GM21786 (cell line): Measurements from ENCODE around the gene TP53I3.
"Not testable (repeated sequence)": the region's sequence is repeated elsewhere in the genome, so short reads cannot be mapped to it uniquely, and the experiment has no call there.

ENCODE experiments used
- ATAC-seq: cut with Tn5 transposase; IDR thresholded peaks from one replicate; pipeline ENCODE4 v1.9.1; 2021; ENCODE audit not compliant: unreplicated experiment

TP53I3 gene

GRCh38 chr2:24055750-24056149, 28.9 kb downstream of the TP53I3 start:
- ATAC-seq: no peak

GRCh38 chr2:24054366-24055010, 30.1 kb downstream of the TP53I3 start:
- no peak for ATAC-seq

DNA sequence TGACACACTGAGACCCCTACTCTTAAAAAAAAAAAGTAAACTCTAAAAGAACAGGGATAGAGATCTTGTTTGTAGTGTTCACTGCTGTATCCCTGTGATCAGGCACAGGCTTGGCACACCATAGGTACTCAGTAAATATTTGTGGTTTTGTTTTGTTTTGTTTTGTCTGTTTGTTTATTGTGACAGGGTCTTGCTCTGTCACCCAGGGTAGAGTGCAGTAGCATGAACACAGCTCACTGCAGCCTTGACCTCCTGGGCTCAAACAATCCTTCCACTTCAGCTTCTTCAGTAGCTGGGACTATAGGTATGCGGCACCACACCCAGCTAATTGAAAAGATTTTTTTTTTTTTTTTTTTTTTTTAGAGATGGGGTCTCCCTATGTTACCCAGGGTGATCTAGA, 31.7 kb downstream of the TP53I3 start:
- ATAC-seq: no peak

DNA sequence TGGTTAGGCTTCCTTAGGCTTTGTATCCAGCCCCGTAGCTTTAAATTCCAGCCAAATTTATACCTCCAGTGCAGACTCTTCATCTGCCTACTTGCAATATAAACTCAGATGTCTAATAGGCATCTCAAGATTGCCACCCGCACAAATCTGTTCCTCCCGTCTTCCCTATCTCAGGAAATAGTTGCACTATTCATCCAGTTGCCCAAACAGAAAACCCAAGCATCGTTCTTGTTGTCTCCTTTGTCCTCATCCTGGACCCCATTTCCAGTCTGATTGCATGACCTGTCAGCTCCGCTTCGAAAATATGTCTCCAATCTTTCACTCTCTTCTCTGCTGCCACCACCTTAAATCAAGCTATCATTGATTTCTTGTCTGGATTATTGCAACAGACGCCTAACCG, 32.8 kb downstream of the TP53I3 start:
- no peak for ATAC-seq

DNA sequence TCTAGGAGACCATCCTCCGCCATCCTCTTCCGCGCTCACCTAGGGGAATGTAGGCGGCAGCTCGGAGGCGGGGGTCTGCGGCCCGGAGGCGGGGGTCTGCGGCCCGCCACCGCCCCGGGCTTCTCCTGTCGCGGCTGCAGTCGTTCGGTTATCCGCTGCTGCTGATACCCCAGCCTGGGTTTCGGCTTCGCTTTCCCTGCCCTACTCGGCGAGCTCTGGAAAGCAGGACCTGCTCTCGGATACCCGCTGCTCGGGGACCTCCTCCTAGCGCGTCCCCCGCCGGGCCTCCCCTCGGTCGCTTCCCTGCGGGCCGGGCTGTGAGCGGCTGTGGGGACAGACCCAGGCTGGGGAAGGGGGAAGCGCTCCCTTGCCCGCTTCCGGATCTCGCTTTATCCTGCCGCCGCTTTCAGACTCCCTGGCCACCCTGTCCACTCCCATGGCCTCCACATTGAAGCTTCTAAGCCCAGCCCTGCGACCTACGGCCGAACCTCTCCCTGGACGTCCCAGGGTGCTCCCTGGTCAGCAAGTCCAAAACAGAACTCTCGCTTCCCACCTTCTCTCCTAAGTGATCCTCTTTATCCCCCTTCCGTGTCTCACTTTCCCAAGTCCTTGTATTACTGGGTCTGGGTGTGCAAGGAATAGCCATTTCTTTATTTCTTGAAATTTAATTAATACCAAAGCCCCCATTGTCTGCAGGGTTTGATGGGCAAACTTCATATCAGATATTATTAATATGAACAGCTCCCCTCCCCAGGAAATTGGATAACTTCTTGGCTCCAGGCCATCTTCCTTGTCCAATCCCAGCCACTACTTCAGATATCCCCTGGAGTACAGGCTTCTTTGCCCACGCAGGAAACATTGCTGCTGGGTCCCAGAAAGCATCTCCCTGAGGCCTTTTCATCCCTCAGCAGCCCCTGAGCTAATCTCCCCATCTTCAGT, 34.3 kb downstream of the TP53I3 start:
- no peak for ATAC-seq

DNA sequence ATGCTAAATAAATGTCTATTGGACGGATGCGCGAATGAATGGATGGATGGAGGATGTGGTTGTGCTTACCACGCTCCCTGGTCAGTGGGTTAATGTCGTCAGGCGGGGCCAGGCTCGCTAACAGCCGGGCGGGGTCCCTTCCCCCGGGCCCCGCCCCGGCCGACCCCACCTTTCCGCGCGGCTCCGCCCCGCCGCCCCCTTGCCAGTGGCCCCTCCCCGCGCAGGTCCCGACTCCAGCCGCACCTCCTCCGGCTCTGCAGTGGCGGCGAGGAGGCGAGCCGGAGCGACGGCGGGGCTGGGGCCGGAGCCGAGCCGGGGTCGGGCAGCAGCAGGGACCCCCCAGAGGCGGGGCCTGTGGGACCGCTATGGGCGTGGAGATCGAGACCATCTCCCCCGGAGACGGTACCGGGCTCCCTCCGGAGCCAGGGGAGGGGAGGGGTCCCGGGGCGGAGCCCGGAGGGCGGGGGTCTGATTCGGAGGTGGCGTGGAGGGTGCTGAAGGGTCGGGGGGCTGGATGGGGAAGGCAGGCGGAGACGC, 35.1 kb downstream of the TP53I3 start, which contains the start of gene FKBP1B:
Gene FKBP1B, plus strand, starts transcription at position 257 of the 537 bp plus-strand sequence. Its CDS starts 109 bp downstream, at position 366.
- ATAC-seq: no peak

DNA sequence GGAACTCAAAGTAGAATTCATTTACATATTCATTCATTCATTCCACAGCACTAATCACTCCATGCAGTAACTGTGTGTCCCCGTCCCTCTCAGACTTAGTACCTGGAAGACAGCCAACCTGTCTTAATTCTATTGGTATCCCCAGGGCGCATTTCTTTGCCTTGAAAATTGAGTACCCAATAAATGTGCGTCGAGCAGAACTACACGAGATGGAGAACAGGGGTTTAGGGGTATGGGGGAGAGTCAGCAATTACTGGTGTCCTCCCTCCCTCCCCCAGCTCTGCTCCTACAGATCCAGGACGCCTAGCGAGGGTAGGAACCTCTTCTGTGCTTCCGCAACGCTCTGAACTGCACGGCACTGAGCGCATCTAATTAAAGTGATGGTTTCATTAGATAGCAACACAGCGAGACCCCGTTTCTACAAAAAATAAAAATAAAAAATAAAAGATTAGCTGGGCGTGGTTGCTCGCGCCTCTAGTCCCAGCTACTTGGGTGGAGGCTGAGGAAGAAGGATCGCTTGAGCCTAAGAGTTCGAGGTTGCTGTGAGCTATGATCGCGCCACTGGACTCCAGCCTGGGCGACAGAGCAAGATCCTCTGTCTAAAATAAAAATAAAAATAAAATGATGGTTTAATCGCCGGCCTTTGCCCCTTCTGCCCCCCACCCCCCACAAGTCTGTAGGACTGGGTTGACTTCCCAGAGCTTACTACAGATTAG, 35.7 kb downstream of the TP53I3 start:
- no peak for ATAC-seq

DNA sequence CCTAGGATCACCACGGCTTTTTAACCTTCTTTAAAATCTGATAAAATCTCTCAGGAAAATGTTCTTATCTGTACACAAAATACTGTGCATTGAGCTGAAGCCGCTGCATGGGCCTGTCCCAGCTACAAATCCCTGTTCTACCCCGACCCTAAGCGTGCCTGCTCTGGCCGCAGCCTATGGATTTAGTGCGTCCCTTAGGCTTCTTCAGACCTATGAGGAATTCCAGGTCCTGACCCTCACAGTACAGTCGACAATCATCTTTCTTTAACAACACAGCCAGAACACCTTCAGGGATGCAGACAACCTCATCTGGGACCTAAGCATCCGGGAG, 37.0 kb downstream of the TP53I3 start:
- ATAC-seq: no peak

DNA sequence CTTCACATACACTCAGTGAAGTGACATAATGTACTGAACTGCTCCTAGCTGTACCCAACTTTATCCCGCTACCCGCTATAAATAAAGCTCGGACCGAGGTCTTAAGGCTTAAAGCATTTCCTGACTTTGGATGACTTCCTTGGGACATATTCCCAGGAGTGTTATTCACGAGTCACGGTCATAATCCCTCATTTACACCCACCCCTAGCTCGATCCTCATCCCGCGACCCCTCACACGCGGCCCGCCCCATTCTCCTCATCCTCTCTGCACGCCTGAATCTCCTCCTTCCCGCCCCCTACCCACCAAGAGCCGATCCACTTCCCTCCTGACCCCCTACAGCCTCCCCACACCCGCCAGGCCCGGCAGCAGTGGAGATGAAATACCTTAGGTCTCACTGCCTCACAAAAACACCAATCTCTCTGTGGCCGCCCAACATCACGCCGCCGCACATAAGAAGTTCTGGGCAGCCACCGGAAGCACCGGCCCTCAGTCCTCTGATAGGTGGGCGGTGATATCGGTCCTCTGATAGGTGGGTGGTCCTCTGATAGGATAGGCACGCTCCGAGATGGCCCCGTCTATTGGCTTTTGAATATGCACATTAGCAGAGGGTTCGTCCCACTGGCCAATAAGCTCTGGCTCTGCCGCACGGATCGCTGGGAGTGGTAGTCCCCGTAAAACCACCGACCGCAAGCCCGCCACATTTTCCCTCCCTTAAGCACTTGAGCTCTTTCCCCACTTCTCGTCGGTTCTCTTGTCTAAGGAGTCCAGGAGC, 37.5 kb downstream of the TP53I3 start, which contains the start of gene WDCP:
Gene WDCP, minus strand, starts transcription at position 462 of the 773 bp plus-strand sequence. CDS start 7,897 bp downstream, outside the sequence.
- ATAC-seq: peak; percentile 100

DNA sequence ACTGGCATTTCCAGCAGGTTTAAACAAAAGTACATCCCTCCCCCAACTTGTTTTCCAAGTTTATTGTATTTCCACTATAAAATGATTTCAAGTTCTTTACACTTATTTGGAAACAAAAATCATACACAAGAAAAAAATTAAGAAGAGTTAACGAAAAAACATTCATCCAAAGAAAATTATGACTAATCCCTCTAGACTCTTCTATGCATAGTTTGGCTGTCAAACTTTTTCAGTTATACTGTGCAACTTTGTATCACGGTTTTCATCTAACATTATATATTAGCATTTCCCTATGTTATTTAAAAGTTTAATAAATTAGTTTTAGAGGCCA, 38.1 kb downstream of the TP53I3 start:
- no peak for ATAC-seq

DNA sequence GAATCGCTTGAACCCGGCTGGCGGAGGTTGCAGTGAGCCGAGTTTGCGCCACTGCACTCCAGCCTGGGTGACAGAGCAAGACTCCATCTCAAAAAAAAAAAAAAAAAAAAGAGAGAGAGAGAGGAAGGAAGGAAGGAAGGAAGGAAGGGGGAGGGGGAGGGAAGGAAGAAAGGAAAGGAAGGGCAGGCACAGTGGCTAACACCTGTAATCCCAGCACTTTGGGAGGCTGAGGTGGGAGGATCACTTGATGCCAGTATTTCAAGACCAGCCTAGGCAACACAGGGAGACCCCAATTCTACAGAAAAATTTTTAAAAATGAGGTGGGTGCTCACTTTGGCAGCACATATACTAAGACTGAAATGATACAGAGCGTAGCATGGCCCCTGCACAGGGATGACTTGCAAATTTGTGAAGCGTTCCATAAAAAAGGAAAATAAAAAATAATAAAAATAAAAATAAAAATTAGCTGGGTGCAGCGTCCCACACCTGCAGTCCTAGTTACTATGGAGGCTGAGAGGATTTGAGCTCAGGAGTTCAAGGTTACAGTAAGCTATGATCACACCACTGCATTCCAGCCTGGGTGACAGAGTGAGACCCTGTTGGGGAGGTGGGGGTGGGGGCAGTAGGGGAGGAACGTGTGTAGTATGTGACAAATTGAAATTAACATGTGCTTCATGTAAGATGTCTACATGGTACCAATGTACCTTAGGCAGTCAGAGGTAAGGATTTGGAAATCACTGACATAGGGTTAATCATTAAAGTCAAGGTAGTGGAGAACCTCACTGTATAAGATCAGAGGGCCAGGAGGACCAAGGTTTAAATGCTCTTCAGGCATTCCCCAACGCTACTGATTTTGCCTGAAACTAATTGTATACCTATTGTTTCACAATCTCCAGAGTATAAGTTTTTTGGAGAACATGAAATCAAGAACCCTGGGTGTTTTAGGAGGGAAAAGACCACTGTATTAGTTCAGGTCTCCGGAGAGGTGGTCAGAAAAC, 38.8 kb downstream of the TP53I3 start:
- no peak for ATAC-seq

DNA sequence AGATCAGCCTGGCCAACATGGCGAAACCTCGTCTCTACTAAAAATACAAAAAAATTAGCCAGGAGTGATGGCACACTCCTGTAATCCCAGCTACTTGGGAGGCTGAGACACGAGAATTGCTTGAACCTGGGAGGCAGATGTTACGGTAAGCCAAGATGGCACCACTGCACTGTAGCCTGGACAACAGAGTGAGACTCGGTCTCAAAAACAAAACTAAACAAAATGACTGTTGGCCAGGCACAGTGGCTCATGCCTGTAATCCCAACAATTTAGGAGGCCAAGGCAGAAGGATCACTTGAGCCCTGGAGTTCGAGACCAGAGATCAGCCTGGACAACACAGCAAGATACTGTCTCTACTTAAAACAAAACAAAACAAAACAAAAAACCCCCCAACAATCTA, 41.5 kb downstream of the TP53I3 start:
- not testable (repeated sequence) for ATAC-seq

DNA sequence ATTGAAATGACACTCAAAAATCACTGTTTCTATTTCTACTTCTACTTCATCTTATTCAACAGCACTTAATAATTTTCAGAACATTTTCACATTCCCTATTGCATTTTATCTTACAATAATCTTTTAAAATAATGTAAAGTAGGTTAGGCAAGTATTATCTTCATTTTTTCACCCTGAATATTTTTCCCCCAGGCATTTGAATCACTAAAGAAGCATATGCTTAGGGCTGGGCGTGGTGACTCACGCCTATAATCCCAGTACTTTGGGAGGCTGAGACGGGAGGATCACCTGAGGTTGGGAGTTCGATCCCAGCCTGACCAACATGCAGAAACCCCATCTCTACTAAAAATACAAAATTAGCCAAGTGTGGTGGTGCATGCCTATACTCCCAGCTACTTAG, 44.1 kb downstream of the TP53I3 start:
- no peak for ATAC-seq

DNA sequence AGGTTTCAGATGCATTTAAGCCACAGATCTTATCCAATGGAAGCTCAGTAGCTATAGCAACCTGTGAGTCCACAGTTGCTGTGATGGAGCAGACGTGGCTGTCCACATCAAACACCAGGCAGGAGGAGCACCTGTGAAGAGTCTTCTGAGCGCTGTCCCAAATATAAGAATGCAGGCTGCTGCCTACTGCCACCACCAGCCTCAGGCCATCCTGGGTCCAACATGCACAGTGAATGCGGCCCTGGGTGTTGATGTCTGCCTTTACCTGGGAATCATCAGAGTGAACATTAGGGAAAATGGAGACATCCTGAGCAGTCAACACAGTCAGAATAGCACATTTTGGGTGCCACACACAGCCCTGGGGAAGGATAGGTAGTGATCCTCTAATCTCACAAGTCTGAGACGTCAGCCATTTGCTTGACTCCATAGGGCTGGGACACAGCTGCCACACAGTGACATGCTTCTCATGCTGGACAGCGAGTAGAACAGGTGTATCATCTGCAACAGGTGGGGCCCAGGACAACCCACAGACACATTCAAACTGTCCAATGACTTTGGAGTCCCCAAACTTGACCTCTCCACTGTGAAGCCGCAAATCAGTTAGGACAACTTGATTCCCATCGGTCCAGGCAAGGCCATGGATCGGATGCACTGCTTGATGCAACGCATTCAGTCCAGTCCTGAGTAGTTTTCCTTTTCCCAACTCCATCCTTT, 45.7 kb downstream of the TP53I3 start:
- no peak for ATAC-seq
